Hematopoietic multipotent progenitor cell treated with erythropoietin and hydrocortisone succinate and interleukin-3 and kit ligand, for 4 days (in vitro differentiated cells): ENCODE data around the gene OARD1.
"Not testable (repeated sequence)": the region's sequence is repeated elsewhere in the genome, so short reads cannot be mapped to it uniquely, and the experiment has no call there.

ENCODE experiments used
- DNase-seq: peaks from one replicate; pipeline ENCODE4 v3.0.0-alpha.2; 2015

Gene OARD1

GRCh38 chr6:41025966-41026530, 46.1 kb downstream of the OARD1 start:
- no peak for DNase-seq

DNA sequence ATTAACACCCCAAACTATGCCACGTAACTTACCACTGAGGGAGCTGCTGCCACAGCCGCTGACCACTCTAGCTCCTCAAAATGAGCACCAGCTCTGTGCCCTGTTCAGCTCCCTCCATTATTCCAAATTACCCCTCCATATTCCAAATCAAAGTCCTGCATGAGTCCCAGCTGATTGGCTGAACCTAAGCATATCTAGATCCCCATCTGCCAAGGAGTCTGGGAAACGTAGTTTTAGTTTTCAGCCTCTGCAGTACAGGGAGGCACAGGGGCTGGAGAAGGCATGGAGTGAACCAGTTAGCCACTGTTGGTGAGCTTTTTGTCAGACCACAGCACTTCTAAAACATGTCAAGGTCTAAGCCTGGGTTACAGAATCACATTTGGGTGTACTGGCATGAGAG, 49.0 kb downstream of the OARD1 start:
- DNase-seq = no peak

GRCh38 chr6:41022294-41022693, 49.9 kb downstream of the OARD1 start:
- DNase-seq = no peak

- peak; percentile 23 for DNase-seq
These were observed 50.3 kb downstream of the OARD1 start for GRCh38 chr6:41021832-41022231.

DNA sequence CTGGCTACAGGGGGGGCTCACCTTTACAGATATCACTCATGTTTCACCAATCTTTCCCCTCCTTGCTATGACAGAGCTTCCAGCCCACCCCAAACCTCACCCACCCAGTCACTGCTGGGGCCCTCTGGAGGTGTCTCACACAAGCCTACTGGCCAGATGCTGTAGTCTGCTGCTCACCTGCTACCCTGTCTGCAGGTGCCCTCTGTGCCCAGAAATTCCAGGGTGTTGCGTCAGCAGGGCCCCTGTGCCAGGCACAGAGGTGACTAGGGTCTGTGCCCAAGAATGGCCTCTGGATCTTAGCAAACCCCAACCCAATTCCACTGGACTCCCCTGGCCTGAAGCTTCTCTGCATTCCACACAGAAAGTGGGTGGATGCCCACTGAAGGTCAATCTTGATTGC, 54.5 kb downstream of the OARD1 start:
- DNase-seq = no peak

DNA sequence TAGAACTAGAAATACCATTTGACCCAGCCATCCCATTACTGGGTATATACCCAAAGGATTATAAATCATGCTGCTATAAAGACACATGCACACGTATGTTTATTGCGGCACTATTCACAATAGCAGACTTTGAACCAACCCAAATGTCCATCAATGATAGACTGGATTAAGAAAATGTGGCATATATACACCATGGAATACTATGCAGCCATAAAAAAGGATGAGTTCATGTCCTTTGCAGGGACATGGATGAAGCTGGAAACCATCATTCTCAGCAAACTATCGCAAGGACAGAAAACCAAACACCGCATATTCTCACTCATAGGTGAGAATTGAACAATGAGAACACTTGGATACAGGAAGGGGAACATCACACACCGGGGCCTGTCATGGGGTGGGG, 56.3 kb downstream of the OARD1 start:
- not testable (repeated sequence) for DNase-seq

DNA sequence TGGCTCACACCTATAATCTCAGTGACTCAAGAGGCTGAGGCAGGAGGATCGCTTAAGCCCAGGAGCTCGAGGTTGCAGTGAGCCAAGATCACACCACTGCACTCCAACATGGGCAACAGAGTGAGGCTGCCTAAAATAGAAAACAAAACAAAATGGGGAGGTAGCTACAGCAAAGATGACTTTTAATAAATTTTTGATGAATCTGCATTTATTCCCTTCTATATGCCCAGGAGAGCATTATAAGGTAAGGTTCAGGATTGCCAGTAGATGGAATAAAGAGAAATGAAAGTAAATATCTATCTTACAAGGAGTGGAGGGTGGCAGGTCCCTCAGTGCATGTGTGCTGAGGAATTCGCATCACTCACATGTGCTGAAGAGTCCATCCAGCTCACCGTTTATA, 57.4 kb downstream of the OARD1 start:
- DNase-seq = no peak
